Activated gamma-delta T cell treated with anti-CD3 and anti-CD28 coated beads, Interleukin-2, amount 50 U/mL, for 16 hours (primary cell): ENCODE results near the gene ARHGAP26.

Experiments
- DNase-seq: peaks from one replicate; pipeline ENCODE4 v3.0.0-alpha.2; 2020; ENCODE audit warnings: low read depth

ARHGAP26 gene

GRCh38 chr5:143120460-143121134 lies 350.4 kb downstream of the ARHGAP26 start:
- DNase-seq = no peak

GRCh38 chr5:143121135-143121475 lies 350.9 kb downstream of the ARHGAP26 start:
- DNase-seq = no peak

- no peak for DNase-seq
Observed at GRCh38 chr5:143124593-143124992, 354.4 kb downstream of the ARHGAP26 start.

GRCh38 chr5:143126174-143127019 lies 356.2 kb downstream of the ARHGAP26 start:
- DNase-seq = no peak

GRCh38 chr5:143128412-143129071 lies 358.4 kb downstream of the ARHGAP26 start:
- no peak for DNase-seq

GRCh38 chr5:143129203-143129602 lies 359.0 kb downstream of the ARHGAP26 start:
- no peak for DNase-seq

GRCh38 chr5:143129910-143130612 lies 359.9 kb downstream of the ARHGAP26 start:
- no peak for DNase-seq

- DNase-seq = no peak
Observed at GRCh38 chr5:143130613-143131305, 360.6 kb downstream of the ARHGAP26 start.

- no peak for DNase-seq
Observed at GRCh38 chr5:143131972-143132371, 361.8 kb downstream of the ARHGAP26 start.

- no peak for DNase-seq
Observed at GRCh38 chr5:143132739-143133138, 362.6 kb downstream of the ARHGAP26 start.

- DNase-seq = no peak
Observed at GRCh38 chr5:143133721-143134120, 363.5 kb downstream of the ARHGAP26 start.

- no peak for DNase-seq
Observed at GRCh38 chr5:143134269-143134668, 364.1 kb downstream of the ARHGAP26 start.

- no peak for DNase-seq
Observed at GRCh38 chr5:143134900-143135299, 364.7 kb downstream of the ARHGAP26 start.

GRCh38 chr5:143135832-143136551 lies 365.8 kb downstream of the ARHGAP26 start:
- no peak for DNase-seq

- no peak for DNase-seq
Observed at GRCh38 chr5:143138839-143139238, 368.7 kb downstream of the ARHGAP26 start.

- DNase-seq = no peak
Observed at GRCh38 chr5:143139585-143139984, 369.4 kb downstream of the ARHGAP26 start.

- no peak for DNase-seq
Observed at GRCh38 chr5:143140492-143141203, 370.5 kb downstream of the ARHGAP26 start.

- no peak for DNase-seq
Observed at GRCh38 chr5:143141652-143142051, 371.5 kb downstream of the ARHGAP26 start.

- no peak for DNase-seq
Observed at GRCh38 chr5:143142596-143143435, 372.6 kb downstream of the ARHGAP26 start.
